Erythroblast (primary cell): ENCODE data around the gene PLEKHH2.

ENCODE experiments used
- DNase-seq, 2 experiments: peaks; one replicate each; lab custom pipeline; 2025; lab: John Stamatoyannopoulos, UW
- GATA1 ChIP-seq: IDR thresholded peaks from 2 replicates; pipeline ENCODE4 v1.6.1; 2011; ENCODE audit warnings: low read depth, mild to moderate bottlenecking, control low read depth, low read length, moderate library complexity
- POLR2A ChIP-seq: IDR thresholded peaks from 2 replicates; pipeline ENCODE4 v1.6.1; 2011; ENCODE audit warnings: mild to moderate bottlenecking, low read length

Gene PLEKHH2

DNA sequence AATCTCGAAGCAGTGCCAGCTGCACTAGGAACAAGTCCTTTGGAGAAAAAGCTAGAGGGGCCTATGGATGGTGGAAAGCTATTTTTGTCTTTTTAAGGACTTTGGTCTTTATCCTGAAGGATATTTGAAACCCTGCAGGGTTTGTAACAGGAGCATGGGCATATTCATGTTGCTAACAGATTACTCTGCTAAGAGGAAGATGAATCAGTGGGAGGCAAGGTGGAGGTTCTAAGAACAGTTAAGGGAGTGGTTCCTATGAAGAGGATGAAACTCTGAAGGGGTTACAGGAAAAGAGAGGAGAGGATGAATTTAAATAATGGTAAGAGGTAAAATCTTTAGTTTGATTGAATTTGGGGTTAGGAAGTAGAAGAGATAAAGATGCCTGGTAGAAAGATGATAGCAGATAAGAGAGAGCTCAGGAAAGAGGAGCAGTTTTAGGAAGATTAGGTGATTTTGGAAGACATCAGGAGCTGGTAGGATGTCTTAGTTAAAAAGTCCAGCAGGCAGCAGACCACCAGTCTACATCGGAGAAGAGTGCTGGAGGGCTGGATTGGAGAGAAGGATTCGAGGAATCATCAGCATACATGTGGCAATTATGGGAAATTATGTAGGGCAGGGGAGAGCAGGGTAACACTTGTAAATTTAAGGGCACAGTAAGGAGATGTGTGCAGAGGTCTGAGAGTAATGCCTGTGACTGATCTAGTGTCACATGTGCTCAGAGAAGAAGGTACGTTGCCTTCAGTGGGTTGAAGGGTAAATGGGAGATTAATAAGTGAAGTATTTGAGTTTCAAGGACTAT, 78.4 kb downstream of the PLEKHH2 start:
- no peak for DNase-seq
- no peak for TF ChIP-seq GATA1
- TF ChIP-seq POLR2A: no peak

GRCh38 chr2:43717322-43717721, 80.3 kb downstream of the PLEKHH2 start:
- DNase-seq: no peak
- no peak for TF ChIP-seq POLR2A

DNA sequence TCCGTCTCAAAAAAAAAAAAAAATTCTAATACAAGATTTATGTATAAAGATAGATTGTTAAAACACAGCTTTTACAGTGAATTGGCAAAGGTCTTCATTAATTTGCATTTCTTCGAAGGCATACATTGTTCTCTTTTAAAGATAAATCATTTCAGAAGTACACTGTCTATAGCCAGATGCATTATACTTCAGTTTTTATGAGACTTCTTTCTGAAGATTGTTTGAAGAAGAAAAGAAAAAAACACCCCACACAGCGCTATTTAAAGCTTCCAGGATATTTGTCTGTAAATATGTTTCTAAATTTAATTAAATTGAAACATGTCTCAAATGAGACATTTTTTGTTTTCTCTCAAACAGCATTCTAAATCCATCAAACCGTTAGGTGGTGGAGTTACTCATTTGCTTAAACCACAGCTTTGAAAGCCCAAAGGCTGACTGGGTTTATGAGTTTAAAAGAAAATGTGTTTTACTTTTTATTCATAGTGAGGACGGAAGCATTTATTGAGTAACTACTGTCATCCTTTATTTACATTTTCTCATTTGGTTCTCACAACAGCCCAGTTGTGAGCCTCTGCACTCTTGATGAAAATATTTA, 81.6 kb downstream of the PLEKHH2 start:
- no peak for DNase-seq
- no peak for TF ChIP-seq GATA1
- no peak for TF ChIP-seq POLR2A

- TF ChIP-seq POLR2A (no peak), GATA1 (peak; percentile 48)
- DNase-seq: peak; percentile 61 to 88
Measured at GRCh38 chr2:43724728-43725526, 87.9 kb downstream of the PLEKHH2 start.

DNA sequence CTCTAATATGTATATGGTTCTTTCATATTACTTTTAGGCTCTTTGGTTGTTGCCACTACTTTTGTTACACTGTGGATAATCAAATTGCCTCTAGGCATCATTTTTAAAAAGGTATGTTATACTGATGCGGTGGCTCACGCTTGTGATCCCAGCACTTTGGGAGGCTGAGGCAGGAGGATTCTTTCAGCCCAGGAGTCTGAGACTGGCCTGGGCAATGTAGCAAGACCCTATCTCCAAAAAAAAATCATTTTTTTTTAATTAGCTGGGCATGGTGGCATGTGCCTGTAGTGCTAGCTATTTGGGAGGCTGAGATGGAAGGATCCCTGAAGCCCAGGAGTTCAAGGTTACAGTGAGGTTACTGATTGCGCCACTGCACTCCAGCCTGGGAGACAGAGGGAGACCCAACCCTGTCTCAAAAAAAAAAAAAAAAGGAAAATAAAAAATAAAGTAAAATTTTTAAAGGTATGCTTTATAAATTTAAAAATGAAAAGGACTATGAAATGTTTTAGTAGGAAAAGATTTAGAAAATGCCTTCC, 88.7 kb downstream of the PLEKHH2 start:
- DNase-seq: no peak
- TF ChIP-seq GATA1 (no peak), POLR2A (no peak)

- peak; percentile 6 to 28 for DNase-seq
Measured at GRCh38 chr2:43726961-43727633, 90.0 kb downstream of the PLEKHH2 start.

- DNase-seq: peak in 1 of 2 experiments; percentile 48
- TF ChIP-seq POLR2A: no peak
Measured at GRCh38 chr2:43727634-43728014, 90.6 kb downstream of the PLEKHH2 start.

DNA sequence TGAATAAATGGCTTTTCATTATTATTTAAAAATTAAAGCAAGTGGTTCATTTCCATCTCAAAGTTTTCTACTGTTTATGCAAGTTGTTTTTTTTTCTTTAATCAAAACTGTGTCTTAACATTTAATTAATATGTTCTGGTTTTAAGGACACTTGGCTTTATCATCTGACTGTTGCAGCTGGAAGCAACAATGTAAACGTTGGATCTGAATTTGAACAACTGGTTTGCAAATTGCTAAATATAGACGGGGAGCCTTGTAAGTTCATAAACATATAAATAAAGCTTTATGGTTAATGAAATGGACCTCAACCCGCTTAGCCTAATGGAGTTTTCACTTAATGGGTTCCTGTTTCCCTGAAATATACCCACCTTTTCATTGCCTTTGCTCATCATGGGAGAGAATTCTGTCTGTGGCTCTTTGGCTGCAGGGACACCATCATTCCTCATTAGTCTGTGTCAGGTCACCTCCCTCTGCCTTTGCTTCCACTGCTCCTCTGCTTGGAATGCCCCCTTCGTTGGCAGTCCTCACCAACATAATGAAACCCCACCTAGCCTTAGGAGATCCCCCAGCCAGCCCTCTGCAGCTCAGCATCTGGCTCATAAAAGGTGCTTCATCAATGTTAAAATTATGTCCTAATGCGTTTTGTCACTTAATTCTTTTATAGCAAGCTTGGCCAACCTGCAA, 92.6 kb downstream of the PLEKHH2 start:
- no peak for DNase-seq
- no peak for TF ChIP-seq POLR2A
- no peak for TF ChIP-seq GATA1

GRCh38 chr2:43731211-43731610, 94.2 kb downstream of the PLEKHH2 start:
- TF ChIP-seq POLR2A (no peak), GATA1 (no peak)
- DNase-seq: no peak

DNA sequence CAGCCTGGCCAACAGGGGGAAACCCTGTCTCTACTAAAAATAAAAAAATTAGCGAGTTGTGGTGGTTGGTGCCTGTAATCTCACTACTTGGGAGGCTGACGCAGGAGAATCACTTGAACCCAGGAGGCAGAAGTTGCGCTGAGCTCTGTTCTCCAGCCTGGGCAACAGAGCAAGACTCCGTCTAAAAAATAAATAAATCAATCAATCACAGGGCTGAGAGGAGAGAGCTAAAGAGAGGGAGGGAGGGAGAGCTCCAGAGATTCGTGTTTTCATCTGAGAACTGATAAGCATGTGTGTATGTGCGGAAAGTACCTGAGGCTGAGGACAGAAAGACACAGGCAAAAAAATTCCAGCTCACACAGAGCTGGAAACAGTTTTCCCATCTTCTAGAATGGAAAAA, 99.6 kb downstream of the PLEKHH2 start:
- no peak for DNase-seq
- TF ChIP-seq POLR2A (no peak), GATA1 (no peak)

DNA sequence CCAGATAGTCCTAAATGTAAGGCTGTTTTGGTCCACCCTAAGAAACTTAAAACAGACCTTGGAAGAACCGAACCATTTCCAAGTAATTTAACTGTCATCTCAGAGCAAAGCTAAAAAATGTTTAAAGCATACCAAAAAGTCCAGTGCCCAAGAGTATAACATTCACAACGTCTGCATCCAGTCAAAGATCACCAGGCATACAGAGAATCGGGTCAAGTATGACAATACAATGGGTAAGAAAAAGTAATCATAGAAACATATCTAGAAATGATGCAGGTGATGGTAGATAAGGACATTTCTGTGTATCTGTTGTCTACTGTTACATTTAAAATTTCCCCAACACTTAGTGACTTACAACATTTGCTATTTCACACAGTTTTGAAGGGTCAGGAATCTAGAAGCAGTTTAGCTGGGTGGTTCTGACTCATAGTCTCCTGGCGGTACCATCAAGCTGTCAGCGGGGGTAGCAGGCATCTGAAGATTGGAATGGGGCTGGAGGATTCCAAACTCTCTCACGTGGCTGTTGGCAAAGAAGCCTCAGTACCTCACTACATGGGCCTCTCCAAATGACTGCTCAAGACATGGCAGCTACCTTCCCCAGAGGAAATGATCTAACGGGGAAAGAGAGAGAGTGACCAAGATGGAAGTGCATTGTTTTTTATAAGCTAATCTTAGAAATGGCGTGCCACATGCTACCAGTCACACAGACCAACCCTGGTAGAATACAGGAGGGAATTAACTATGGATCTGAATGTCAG, 100.2 kb downstream of the PLEKHH2 start:
- no peak for DNase-seq
- no peak for TF ChIP-seq GATA1
- no peak for TF ChIP-seq POLR2A

- TF ChIP-seq GATA1 (no peak), POLR2A (no peak)
- DNase-seq: no peak
Measured at GRCh38 chr2:43737855-43738254, 100.8 kb downstream of the PLEKHH2 start.

DNA sequence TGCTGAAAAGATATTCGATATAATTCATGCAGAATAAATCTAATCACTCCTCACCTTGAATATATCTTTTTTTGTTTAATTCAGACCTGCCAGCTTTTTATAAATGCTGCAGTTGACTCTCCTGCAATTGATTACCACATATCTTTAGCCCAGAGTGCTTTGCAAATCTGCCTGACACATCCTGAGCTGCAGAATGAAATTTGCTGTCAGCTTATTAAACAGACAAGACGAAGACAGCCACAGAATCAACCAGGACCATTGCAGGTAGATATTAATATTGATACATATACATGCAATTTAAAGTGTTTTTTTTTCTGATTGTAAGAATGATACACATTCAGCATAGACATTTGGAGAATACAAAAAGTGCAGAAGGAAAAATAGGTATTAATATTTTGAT, 101.2 kb downstream of the PLEKHH2 start:
- TF ChIP-seq POLR2A (no peak), GATA1 (no peak)
- no peak for DNase-seq
